HL-60 (cell line): ENCODE data around the gene ATG10.

Experiments
- DNase-seq, 2 experiments: peaks; one replicate each; pipeline ENCODE4 v3.0.0-alpha.2; 2010 to 2020; ENCODE audit warnings: low read depth in 1 of 2, low spot score in 1 of 2
- H3K27ac ChIP-seq: fragments of 250-450 bp; sonication (Bioruptor Pico); replicated peaks from 2 replicates; pipeline ENCODE4 v1.5.1; 2020; ENCODE audit warnings: mild to moderate bottlenecking, moderate library complexity
- H3K27me3 ChIP-seq: fragments of 250-450 bp; sonication (Bioruptor Pico); 2 replicates; pipeline ENCODE4 v1.5.1; 2021; ENCODE audit warnings: mild to moderate bottlenecking, moderate library complexity; ENCODE audit not compliant: insufficient read depth, poor library complexity, severe bottlenecking
- H3K4me3 ChIP-seq: replicated peaks from 2 replicates; pipeline ENCODE4 v1.5.1; 2011; ENCODE audit warnings: mild to moderate bottlenecking, control low read depth, low read length; ENCODE audit not compliant: insufficient read depth
- CTCF ChIP-seq: IDR thresholded peaks from one replicate; pipeline ENCODE4 v1.5.1; 2011; ENCODE audit warnings: low read length, control low read depth, inconsistent platforms; ENCODE audit not compliant: insufficient read depth
- GABPA ChIP-seq: IDR thresholded peaks from 2 replicates; pipeline ENCODE4 v1.6.1; 2012; ENCODE audit warnings: low read depth
- POLR2AphosphoS5 ChIP-seq: IDR thresholded peaks from 2 replicates; pipeline ENCODE4 v1.6.1; 2012; ENCODE audit warnings: low read depth
- REST ChIP-seq: IDR thresholded peaks from 2 replicates; pipeline ENCODE4 v1.6.1; 2012; ENCODE audit warnings: low read depth; ENCODE audit not compliant: insufficient replicate concordance
- SPI1 ChIP-seq: IDR thresholded peaks from 2 replicates; pipeline ENCODE4 v1.6.1; 2012; ENCODE audit warnings: low read depth, mild to moderate bottlenecking, borderline replicate concordance

Gene ATG10

GRCh38 chr5:82298668-82299067 is 326.8 kb downstream of the ATG10 start:
- H3K27me3 ChIP-seq: no peaks in the 10 kb centered on the region
- no peak for DNase-seq
- TF ChIP-seq CTCF: no peak
- TF ChIP-seq REST: no peak
- no peak for TF ChIP-seq SPI1
- TF ChIP-seq GABPA: no peak
- no peak for TF ChIP-seq POLR2AphosphoS5

GRCh38 chr5:82301190-82301589 is 329.4 kb downstream of the ATG10 start:
- Histone ChIP-seq H3K4me3 (no peak overlapping the region), H3K27me3 (no peaks in the 10 kb centered on the region), H3K27ac (no peak overlapping the region)
- no peak for TF ChIP-seq REST
- no peak for TF ChIP-seq SPI1
- no peak for DNase-seq

More at GRCh38 chr5:82298668-82299067, 326.8 kb downstream of the ATG10 start:
- Histone ChIP-seq H3K4me3 (no peak overlapping the region), H3K27ac (no peak overlapping the region)
